ENCODE measurements around the gene CEP20. TPM values are rescaled to one million over a fixed set of nuclear protein-coding genes. Genes with fewer than 3 reads are reported as not detected.

The CEP20 gene
- total RNA-seq, 1 donor from 2014 or later, result 36.4 TPM

GRCh38 chr16:15873301-15873700 lies 15.1 kb downstream of the CEP20 start:
- ChIA-PET CTCF (interaction anchor here (1.5 to 3.9 kb wide), 4 partner anchors 14 to 254 kb away, joined by 3 to 21 read pairs (median 12); partner anchors contain the start of gene CEP20), POLR2A (interaction anchor here (1.0 kb wide), 1 partner anchor 15 kb away, joined by 3 read pairs; the partner anchor contains the start of gene CEP20)
- H3K4me3 Mint-ChIP-seq, result no peak overlapping the region
- H3K27ac Mint-ChIP-seq, result no peak overlapping the region
- no peaks in the 10 kb centered on the region for H3K9me3 Mint-ChIP-seq
- intact Hi-C loops (cut with micrococcal nuclease), result no loop called here
- ATAC-seq (ENCODE audit: low read depth) (no peak), DNase-seq (no peak)
- H3K27me3 Mint-ChIP-seq, result no peaks in the 10 kb centered on the region
- H3K4me1 Mint-ChIP-seq, result no peaks in the 10 kb centered on the region
- H3K36me3 Mint-ChIP-seq (ENCODE audit: low read depth), result peaks cover 59% of the 10 kb centered on the region
- TF ChIP-seq CTCF (IDR thresholded peaks at IDR 0.05), result no peak

GRCh38 chr16:15870011-15870410 lies 18.4 kb downstream of the CEP20 start:
- Mint-ChIP-seq H3K27me3 (no peaks in the 10 kb centered on the region), H3K36me3 (ENCODE audit: low read depth) (peaks cover 60% of the 10 kb centered on the region), H3K4me1 (no peaks in the 10 kb centered on the region), H3K27ac (no peak overlapping the region), H3K9me3 (no peaks in the 10 kb centered on the region), H3K4me3 (no peak overlapping the region)
- TF ChIP-seq CTCF (IDR thresholded peaks at IDR 0.05), result no peak
- CTCF ChIA-PET, result no interaction called here
- intact Hi-C loops (cut with micrococcal nuclease), result no loop called here
- DNase-seq (no peak), ATAC-seq (ENCODE audit: low read depth) (no peak)
- POLR2A ChIA-PET, result no interaction called here

- DNase-seq, result no peak
- Mint-ChIP-seq H3K4me1 (no peaks in the 10 kb centered on the region), H3K9me3 (no peaks in the 10 kb centered on the region), H3K27me3 (no peaks in the 10 kb centered on the region), H3K36me3 (ENCODE audit: low read depth) (peaks cover 41% of the 10 kb centered on the region), H3K27ac (no peak overlapping the region), H3K4me3 (no peak overlapping the region)
- ChIA-PET CTCF (no interaction called here), POLR2A (no interaction called here)
- intact Hi-C loops (cut with micrococcal nuclease), result no loop called here
- no peak for TF ChIP-seq CTCF (IDR thresholded peaks at IDR 0.05)
- ATAC-seq (ENCODE audit: low read depth), result no peak
These were observed 22.0 kb downstream of the CEP20 start for GRCh38 chr16:15866451-15866850.

GRCh38 chr16:15865742-15866141 lies 22.7 kb downstream of the CEP20 start:
- ATAC-seq (ENCODE audit: low read depth), result no peak
- peaks cover 41% of the 10 kb centered on the region for H3K36me3 Mint-ChIP-seq (ENCODE audit: low read depth)
- intact Hi-C loops (cut with micrococcal nuclease), result no loop called here
- H3K9me3 Mint-ChIP-seq, result no peaks in the 10 kb centered on the region
- CTCF ChIA-PET, result no interaction called here
- H3K27me3 Mint-ChIP-seq, result no peaks in the 10 kb centered on the region
- no peak overlapping the region for H3K27ac Mint-ChIP-seq
- no peak for DNase-seq
- POLR2A ChIA-PET, result no interaction called here
- no peak overlapping the region for H3K4me3 Mint-ChIP-seq
- H3K4me1 Mint-ChIP-seq, result no peaks in the 10 kb centered on the region
- no peak for TF ChIP-seq CTCF (IDR thresholded peaks at IDR 0.05)

GRCh38 chr16:15864939-15865338 lies 23.5 kb downstream of the CEP20 start:
- Mint-ChIP-seq H3K4me1 (no peaks in the 10 kb centered on the region), H3K27ac (no peak overlapping the region), H3K9me3 (no peaks in the 10 kb centered on the region), H3K36me3 (ENCODE audit: low read depth) (peaks cover 36% of the 10 kb centered on the region), H3K4me3 (no peak overlapping the region), H3K27me3 (no peaks in the 10 kb centered on the region)
- TF ChIP-seq CTCF (IDR thresholded peaks at IDR 0.05), result no peak
- ATAC-seq (ENCODE audit: low read depth), result no peak
- intact Hi-C loops (cut with micrococcal nuclease), result no loop called here
- no peak for DNase-seq
- ChIA-PET POLR2A (no interaction called here), CTCF (no interaction called here)

Data from activated B cell treated with CpG ODN at 0.5 μM for 24 hours (primary cell).